OCI-LY3 (cell line): ENCODE results near the gene CD28.

Source experiments
- EZH2phosphoT487 ChIP-seq: fragments of 200-600 bp; shearing (Covaris generic); IDR thresholded peaks from 2 replicates; pipeline ENCODE4 v1.6.1; 2018; ENCODE audit warnings: antibody characterized with exemption, mixed run types, low read depth
- TF ChIP-seq, protein P1 (sequence below): fragments of 200-600, 300-600 bp; sonication (generic); IDR thresholded peaks from 2 replicates; pipeline ENCODE4 v1.5.1; 2014; ENCODE audit warnings: antibody characterized with exemption, low read length, low read depth

DNA sequence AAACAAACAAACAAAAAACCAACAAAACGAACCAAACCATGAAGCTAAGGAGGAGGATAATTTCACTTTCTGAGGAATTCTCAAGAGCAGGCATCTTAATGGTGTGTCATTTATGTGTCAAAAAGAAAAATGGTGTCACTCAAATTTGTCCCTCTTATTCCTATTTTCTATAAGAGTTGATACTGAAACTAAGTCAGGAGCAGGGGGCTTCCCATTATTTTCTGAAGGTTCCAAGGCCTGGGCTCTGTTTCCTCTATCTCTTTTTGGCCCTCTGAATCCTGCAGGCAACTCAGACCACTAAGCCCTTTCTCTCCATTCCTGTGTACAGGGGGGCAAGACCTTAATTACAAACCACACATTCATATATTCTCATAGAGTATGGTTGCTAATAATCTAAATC lies 44.0 kb upstream of the CD28 start:
- TF ChIP-seq, protein P1, sequence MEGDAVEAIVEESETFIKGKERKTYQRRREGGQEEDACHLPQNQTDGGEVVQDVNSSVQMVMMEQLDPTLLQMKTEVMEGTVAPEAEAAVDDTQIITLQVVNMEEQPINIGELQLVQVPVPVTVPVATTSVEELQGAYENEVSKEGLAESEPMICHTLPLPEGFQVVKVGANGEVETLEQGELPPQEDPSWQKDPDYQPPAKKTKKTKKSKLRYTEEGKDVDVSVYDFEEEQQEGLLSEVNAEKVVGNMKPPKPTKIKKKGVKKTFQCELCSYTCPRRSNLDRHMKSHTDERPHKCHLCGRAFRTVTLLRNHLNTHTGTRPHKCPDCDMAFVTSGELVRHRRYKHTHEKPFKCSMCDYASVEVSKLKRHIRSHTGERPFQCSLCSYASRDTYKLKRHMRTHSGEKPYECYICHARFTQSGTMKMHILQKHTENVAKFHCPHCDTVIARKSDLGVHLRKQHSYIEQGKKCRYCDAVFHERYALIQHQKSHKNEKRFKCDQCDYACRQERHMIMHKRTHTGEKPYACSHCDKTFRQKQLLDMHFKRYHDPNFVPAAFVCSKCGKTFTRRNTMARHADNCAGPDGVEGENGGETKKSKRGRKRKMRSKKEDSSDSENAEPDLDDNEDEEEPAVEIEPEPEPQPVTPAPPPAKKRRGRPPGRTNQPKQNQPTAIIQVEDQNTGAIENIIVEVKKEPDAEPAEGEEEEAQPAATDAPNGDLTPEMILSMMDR: no peak
- TF ChIP-seq EZH2phosphoT487: no peak
